Measurements from ENCODE around the gene PNRC1.
"Not testable (repeated sequence)": the region's sequence is repeated elsewhere in the genome, so short reads cannot be mapped to it uniquely, and the experiment has no call there.

The PNRC1 gene

DNA sequence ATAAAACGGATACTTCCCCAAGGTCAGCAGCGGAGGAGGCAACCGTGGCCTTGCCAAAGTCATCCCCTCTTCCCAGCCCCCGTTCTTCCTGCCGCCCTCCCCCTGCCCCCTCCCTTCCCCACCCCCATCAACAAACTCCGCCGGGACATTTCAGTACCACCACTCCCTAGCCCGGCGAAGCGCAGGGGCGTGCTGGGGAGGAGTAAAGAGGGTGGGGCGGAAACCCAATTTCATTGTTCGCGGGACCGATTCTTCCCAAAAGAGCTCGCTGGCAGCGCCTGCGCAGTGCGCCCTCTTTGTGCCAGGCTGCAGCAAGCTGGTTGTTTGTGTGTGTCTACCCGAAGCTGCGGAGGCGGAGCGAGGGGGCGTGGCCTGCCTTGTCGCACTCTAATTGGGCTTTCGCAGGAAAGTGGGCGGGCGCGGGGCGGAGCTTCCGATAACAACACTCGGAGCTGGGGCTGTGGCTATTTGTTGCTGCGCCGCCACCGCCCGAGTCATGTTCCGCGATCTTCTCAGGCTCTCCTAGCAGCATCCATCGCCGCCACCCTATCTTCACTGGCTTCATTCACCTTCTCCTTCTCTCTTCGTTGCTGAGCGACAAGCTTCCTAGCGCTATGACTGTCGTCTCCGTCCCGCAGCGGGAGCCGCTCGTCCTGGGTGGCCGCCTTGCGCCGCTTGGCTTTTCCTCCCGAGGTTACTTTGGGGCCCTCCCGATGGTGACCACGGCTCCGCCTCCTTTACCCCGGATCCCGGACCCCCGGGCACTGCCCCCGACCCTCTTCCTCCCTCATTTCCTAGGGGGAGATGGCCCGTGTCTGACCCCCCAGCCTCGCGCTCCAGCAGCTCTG is at the start of gene PNRC1:
Gene PNRC1 (plus strand): TSS at position 471 of the 848 bp plus-strand sequence. CDS start 144 bp downstream, at position 615.
- peak; percentile 98 for DNase-seq (ENCODE audit: low read depth, low spot score)

DNA sequence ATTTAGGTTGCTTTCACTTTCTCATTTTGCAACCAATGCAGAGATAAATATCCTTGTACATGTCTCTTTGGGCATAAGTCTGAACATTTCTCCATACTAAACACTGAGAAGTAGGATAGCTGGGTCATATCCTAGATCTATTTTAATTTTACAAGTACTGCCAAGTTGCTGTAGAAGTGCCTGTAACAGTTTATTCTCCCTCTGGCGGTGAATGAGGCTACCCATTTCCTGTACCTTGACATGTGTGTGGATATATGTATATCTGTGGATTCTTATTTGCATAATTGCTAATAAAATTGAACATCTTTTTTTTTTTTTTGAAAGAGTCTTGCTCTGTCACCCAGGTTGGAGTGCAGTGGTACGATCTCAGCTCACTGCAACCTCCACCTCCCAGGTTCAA is 48.0 kb upstream of the PNRC1 start:
- DNase-seq (ENCODE audit: low read depth, low spot score): no peak

DNA sequence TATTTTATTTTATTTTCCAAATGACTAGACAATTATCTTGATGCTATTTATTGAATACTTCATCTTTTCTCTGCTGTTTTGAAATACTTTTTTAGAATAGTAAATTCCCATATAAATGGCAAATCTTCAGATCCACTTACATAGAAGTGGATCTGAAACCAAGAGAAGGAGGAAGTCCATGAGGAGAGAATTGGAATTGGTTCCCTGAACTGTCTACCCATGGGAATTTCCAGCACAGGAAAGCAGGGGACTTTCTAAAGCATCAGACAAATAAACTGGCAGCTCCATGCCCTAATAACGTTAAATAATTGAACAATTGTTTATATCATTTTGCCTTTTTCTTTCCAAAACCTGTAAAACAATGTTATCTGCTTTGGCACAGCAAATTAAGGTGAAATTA is 47.1 kb upstream of the PNRC1 start:
- DNase-seq (ENCODE audit: low read depth, low spot score): no peak

DNA sequence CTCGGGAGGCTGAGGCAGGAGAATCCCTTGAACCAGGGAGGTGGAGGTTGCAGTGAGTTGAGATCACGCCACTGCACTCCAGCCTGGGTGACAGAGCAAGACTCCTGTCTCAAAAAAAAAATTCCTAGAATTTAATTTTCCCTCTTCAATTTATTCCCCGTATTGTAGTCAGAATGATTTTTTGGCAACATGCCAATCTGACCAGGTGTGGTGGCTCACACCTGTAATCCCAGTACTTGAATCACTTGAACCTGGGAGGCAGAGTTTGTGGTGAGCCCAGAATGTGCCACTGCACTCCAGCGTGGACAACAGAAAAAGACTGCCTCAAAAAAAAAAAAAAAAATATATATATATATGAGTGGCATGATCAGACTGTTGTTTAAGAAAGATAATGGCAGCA is 46.4 kb upstream of the PNRC1 start:
- DNase-seq (ENCODE audit: low read depth, low spot score): not testable (repeated sequence)

DNA sequence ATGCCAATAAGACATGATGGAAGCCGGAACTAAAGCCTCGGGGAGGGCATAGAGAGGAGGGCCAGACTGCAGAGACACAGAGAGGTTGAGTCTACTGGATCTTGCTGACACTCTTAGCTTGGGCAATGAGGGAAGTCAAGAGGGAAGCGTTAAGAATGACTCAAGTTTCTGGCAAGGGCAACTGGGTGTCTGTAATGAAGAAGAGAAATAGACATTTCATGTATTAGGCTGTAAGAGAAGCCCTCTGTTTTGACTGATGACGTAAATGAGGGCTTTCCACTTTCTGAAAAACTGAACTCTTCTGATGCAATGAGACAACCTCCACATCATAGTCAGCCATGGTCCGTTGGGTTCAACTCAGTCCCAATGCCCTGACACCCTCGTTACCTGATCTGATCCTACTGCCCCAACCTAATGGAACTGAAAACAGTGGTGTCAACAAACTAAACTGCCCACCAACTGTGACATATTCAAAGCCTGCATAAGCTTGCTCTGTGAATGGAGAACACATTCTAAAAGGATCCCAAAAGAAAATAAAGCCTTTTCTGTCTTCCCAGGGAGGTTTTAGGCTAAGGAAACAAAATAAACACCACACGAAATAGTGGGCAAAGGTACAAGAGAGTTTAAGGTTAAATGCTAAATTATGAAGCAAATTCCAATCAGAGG is 45.8 kb upstream of the PNRC1 start:
- DNase-seq (ENCODE audit: low read depth, low spot score): no peak

DNA sequence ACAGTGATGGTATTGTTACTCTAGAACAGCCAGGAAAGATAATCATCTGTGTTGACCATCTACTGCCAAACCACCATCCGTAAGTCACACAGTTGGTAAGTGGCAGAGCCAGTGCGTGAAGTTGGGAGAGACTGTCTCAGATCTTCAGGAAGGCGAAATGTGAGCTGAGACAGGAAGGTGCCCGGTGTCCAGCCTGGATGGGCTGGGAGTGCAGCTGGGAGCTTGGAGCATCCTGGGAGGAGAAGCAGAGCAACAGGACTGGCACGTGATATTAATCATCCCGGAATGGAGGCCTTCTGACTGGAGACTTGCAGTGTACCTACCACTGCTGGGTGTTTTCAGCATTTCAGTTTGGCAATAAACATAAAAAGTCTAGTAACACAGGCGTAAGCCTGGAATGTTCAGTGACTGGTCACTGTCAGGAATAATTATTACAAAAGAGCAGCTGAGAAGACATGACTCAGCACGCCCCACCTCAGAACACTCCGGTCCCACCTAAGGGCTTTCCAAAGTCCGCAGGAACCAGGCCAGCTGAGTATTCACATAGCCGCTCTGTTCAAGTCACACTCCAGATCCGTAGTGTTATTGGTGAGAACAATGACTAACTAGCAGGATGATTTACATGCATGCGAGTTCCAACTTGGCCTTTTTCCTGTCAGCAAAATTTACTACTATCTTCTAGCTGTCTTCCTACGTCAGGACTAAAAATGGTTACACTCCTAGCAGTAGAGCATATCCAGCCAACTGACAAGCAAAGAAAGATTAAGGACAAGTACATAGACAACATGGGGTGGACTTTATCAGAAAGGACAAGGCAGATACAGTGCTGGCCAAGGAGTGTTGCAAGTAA is 45.1 kb upstream of the PNRC1 start:
- DNase-seq (ENCODE audit: low read depth, low spot score): no peak

DNA sequence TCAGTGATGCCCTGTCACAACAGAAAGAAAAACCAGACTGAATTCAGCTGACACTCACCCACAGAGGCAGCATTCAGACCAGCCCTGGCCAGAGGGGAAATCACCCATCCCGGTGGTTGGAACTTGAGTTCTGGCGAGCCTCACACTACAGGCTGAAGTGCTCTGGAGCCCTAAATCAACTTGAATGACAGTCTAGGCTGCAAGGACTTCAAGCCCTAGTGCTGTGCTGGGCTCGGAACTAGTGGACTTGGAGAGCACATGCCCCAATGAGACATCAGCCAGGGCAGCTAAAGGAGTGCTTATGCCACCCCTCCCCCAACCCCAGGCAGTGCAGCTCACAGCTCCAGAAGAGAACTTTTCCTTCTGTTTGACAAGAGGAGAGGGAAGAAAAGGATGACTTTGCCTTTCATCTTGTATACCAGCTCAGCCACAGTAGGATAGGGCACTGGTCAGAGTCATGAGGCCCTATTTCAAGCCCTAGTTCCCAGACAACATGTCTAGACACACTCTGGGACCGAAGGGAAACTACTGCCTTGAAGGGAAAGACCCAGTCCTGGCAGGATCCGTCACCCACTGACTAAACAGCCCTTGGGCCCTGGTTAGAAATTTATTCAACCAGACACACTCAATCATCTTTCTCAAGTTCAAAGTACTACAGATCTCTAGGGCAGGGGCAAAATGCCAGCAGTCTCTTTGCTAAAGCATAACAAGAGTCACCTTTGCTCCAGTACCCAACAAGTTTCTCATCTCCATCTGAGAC is 43.2 kb upstream of the PNRC1 start:
- DNase-seq (ENCODE audit: low read depth, low spot score): no peak

DNA sequence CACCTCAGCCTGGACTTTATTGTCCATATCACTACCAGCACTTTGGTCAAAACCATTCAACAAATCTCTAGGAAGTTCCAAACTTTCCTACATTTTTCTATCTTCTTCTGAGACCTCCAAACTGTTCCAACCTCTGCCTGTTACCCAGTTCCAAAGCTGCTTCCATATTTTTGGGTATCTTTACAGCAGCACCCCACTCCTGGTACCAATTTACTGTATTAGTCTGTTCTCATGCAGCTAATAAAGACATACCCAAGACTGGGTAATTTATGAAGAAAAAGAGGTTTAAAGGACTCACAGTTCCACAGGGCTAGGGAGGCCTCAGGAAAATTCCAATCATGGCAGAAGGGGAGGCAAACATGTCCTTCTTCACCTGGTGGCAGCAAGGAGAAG is 42.7 kb upstream of the PNRC1 start:
- not testable (repeated sequence) for DNase-seq (ENCODE audit: low read depth, low spot score)

DNA sequence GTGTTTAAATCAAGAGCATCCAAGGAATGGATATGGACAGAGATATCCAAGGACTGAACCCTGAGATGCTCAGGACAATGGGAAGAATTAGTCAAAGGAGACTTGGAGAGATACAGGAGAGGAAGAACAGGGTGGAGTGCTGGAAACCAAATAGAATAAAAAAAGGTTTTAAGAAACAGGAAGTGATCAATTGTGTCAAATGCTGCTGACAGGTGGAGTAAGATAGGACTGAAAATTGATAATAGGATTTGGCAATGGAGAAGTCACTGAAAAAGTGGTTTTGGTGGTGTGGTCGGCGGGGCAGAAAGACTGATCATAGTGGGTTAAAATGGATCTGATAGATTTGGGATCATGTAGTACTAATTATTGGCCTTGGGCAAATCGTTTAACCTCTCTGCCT is 37.9 kb upstream of the PNRC1 start:
- DNase-seq (ENCODE audit: low read depth, low spot score): no peak

DNA sequence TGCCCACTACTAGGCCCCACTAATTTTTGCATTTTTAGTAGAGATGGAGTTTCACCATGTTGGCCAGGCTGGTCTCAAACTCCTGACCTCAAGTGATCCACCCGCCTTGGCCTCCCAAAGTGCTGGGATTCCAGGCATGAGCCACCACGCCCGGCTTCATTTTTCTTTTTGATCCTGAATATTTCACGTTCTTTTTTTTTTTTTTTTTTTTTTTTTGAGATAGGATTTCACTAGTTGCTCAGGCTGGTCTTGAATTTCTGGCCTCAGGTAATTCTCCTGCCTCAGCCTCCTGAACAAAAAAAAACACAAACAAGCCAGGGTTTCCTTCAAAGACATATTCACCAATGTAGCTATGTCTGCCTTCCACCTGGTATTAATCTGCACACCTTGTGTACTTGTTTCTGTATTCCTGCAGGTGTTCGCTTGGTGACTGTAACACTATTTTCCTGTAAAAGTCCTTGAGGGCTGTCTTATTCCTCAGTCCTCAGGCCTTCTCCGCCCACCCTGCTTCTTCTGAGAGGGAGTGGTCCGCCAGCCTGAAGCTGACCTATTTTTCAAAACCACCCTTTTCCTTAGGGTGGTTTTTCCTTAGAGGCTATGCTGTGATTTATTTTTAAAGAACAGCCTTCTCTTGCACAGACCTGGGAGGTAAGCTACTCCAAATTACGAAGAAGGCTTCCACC is 36.1 kb upstream of the PNRC1 start:
- DNase-seq (ENCODE audit: low read depth, low spot score): no peak

DNA sequence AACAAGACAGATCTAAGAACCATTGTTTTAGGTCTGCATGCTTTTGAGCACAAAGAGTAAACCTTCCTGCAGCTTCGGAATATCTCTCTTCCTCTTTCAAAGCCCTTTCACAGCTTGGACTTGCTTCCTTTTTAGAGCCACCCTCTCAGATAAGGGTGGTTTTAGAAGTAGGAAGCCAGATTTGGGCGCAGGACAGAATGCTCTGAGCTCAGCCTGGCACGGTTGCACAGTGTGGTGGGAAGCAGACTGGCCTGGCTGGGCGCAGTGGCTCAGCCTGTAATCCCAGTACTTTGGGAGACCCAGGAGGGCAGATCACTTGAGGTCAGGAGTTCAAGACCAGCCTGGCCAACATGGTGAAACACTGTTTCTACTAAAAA is 35.6 kb upstream of the PNRC1 start:
- DNase-seq (ENCODE audit: low read depth, low spot score): no peak

DNA sequence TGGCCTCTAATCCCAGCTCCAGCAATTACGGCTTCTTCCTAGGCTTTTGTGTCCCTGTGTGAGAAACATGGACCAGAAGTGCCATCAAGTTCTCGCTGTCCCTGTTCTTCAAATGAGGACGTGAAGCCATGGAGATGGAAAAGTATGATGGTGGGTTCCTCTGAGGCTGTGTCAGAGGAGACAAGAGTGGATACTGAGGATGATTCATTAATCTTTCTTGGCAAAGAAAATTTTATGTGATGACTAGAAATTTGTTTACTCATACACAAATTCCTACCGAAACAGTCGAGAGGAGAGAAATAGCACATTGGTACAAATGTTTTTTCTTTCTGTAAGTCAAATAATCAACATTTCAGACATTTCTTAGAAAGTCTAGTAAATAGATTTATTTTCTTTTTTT is 35.0 kb upstream of the PNRC1 start:
- DNase-seq (ENCODE audit: low read depth, low spot score): no peak

DNA sequence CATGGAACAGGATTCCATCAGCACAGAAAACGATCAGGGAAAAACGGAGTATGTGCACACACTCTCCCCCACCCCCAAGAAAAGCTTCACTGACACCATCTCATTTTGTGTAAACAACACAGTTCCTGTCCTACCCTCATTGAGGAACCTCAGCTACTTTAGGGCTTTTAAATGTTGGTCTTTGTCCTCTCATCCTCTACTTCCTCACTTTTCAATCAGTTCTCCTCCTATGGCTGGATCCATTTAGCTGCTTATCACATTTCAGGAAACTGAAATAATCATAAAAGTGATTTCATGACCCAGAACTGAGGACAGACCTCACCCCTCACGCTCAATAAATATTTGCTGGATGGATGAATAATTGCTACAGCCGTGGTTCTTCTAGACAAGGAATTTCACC is 33.1 kb upstream of the PNRC1 start:
- DNase-seq (ENCODE audit: low read depth, low spot score): no peak

DNA sequence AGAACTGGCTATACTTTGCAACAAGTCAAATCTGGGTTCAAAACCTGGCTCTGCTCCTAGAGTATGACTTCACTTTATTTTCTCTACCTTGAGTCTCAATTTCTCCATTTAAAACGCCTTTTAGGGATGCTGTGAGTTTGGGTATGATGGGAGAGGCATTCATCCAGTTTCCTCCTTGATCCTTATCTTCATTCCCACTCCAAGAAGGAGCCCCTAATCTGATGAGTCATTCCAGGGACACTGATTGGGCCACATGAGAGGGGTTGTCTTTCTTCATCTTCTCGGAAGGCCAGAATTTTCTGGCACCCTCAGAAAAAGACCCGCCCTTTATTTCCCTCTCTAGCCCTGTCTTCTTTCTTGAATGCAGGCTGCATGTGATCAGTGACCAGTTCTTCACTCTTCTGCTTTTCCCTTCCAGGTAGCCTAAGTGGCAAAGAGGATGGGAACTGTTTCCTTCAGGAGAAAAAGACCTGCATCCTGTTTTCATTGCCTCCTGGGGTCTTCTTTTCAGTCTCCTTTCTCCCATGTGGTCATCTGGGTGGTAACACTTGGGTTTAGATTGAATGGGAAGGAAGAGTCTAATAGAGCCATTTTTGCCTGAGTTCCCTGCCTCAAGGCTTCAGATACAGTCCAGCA is 32.1 kb upstream of the PNRC1 start:
- DNase-seq (ENCODE audit: low read depth, low spot score): no peak

DNA sequence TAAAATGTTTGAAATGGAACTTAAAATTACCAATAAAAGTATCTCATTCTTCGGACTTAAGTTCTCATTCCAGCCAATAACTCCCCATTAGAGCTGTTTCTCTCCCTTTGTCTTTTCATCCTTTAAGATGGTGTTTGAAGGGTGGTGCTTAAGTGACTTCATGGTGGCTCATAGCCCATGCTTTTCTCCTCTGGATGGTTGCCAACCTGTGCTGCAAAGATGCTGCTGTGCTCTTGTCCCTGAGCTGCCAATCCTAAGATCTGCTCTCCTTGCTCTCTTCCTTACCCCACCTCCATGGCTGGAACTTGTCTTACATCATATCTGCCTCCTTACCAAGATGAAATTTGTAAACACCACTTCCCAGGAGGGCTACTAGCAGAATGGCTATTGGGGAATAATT is 31.6 kb upstream of the PNRC1 start:
- no peak for DNase-seq (ENCODE audit: low read depth, low spot score)

DNA sequence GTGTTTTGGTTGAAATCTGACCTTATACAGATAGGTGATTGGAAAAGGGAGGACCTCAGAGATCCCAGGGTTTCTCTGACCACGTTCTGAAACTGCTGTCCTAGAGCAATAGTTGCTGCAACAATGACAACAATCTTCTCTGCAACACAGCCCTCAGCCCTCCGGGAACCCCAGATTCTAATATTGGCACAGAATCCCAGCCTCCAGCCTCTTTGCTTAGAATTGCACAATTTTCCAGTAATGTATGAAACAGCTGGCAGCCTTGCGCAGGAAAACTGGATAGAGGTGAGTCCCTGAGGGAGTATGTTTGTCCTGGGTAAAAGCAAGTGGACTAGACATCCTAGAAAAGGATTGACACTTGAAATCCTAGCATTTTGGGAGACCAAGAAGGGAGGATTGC is 30.4 kb upstream of the PNRC1 start:
- DNase-seq (ENCODE audit: low read depth, low spot score): no peak

DNA sequence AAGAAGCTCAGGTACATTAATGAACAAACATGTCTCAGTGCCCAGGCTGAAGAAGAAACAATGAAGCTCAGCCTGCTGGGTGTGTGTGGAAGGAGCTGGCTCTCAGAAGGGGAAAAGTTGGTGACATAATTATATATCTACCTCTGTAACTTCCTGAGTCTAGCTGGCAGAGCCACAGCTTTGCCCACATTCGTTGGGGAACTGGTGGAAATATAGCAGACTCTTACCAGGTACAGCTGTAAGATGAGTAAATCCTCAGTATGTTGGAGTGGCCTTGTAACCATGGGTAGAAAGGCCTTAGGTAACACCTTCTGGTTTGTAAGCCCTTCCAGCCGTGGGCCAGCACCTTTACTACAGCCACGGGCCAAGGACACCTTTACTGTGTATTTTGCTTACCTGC is 29.9 kb upstream of the PNRC1 start:
- DNase-seq (ENCODE audit: low read depth, low spot score): no peak

DNA sequence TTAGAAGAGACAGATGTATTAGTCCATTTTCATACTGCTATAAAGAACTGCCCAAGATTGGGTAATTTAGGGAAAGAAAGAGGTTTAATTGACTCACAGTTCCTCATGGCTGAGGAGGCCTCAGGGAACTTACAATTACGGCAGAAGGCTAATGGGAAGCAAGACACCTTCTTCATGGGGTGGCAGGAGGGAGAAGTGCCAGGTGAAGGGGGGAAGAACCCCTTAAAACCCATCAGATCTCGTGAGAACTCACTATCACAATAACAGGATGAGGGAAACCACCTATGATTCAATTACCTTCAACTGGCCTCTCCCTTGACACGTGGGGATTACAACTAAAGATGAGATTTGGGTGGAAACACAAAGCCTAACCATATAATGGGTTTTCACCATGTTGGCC is 28.9 kb upstream of the PNRC1 start:
- DNase-seq (ENCODE audit: low read depth, low spot score): no peak

DNA sequence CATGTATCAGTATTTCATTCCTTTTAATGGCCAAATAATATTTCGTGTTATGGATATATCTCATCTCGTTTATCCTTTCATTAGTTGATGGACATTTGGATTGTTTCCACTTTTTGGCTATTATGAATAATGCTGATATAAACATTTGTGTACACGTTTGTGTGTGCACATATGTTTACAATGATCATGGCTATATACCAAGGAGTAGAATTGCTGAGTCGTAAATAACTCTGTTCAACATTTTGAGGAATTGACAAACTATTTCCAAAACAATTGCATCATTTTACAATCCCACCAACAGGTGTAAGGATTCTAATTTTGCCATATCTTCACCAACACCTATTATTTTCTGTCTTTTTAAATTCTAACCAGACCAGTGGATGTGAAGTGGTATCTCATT is 26.3 kb upstream of the PNRC1 start:
- no peak for DNase-seq (ENCODE audit: low read depth, low spot score)

DNA sequence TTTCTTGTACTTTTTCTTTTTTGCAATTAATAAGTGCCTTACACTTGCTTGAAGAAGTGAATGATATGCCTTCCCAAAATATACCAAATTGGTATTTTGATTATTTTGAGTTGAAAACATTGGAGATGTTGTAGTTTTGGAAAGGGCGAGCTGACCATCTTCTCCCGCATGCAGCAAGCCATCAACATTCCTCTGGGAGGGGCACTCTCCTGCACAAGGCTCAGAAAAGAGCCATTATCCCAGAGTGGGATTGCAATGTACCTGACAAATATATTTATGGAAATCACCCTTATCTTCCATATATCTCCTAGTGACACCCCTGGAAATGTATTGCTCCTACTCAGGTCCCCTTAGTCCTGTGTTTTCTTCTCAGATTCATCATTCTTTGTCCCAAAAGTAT is 22.8 kb upstream of the PNRC1 start:
- no peak for DNase-seq (ENCODE audit: low read depth, low spot score)

DNA sequence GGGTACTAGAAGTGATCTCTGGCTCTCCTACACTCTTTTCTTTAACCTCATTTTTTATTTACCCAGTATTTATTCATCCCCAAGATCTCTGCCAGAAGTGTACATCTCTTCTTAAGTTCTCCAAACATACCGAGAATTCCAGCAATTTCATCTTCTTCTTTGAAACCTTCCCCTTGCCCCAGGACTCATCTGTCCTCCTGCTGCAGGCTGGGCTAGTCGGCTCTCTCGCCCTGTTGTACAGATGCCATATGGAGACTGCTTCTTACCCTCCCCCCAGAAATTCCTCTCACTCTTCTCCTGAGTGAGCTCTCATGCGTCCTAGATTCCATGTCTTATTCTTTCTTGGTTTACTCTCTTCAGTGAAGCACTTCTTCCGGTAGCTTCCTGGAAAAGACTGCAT is 21.9 kb upstream of the PNRC1 start:
- no peak for DNase-seq (ENCODE audit: low read depth, low spot score)

All from brain pericyte (primary cell).